Stimulated activated naive B cell treated with anti-CD40 and anti-IgM and Interleukin-4, amounts not matched to agents 10 μg/mL and 1 μg/mL and 100 μg/mL, for 72 hours (primary cell): Measurements from ENCODE around the gene EFHC2.

Source experiments
- ATAC-seq, 2 donors: fragments of 150-1000 bp; cut with Tn5 transposase; replicated peaks; 2 replicates each; pipeline ENCODE4 v1.10.0; 2021; ENCODE audit warnings: moderate library complexity in 1 of 2
- DNase-seq: peaks from one replicate; pipeline ENCODE4 v3.0.0; 2021
- H3K27ac Mint-ChIP-seq: one replicate; pipeline ENCODE4 v1.8.0; 2022; ENCODE audit warnings: mild to moderate bottlenecking, mixed read lengths
- H3K27me3 Mint-ChIP-seq, 2 donors: one replicate each; pipeline ENCODE4 v1.8.0; 2022; ENCODE audit warnings: mixed read lengths in 2 of 2
- H3K36me3 Mint-ChIP-seq, 2 donors: one replicate each; pipeline ENCODE4 v1.8.0; 2022; ENCODE audit warnings: mixed read lengths in 2 of 2, mild to moderate bottlenecking in 1 of 2
- H3K4me1 Mint-ChIP-seq, 2 donors: one replicate each; pipeline ENCODE4 v1.8.0; 2022; ENCODE audit warnings: mixed read lengths in 2 of 2, mild to moderate bottlenecking in 1 of 2
- H3K4me3 Mint-ChIP-seq, 2 donors: one replicate each; pipeline ENCODE4 v1.8.0; 2022; ENCODE audit warnings: mild to moderate bottlenecking in 2 of 2, mixed read lengths in 2 of 2, moderate library complexity in 1 of 2
- H3K9me3 Mint-ChIP-seq, 2 donors: one replicate each; pipeline ENCODE4 v1.8.0; 2022; ENCODE audit warnings: mixed read lengths in 2 of 2, mild to moderate bottlenecking in 1 of 2

The EFHC2 gene, protein sequence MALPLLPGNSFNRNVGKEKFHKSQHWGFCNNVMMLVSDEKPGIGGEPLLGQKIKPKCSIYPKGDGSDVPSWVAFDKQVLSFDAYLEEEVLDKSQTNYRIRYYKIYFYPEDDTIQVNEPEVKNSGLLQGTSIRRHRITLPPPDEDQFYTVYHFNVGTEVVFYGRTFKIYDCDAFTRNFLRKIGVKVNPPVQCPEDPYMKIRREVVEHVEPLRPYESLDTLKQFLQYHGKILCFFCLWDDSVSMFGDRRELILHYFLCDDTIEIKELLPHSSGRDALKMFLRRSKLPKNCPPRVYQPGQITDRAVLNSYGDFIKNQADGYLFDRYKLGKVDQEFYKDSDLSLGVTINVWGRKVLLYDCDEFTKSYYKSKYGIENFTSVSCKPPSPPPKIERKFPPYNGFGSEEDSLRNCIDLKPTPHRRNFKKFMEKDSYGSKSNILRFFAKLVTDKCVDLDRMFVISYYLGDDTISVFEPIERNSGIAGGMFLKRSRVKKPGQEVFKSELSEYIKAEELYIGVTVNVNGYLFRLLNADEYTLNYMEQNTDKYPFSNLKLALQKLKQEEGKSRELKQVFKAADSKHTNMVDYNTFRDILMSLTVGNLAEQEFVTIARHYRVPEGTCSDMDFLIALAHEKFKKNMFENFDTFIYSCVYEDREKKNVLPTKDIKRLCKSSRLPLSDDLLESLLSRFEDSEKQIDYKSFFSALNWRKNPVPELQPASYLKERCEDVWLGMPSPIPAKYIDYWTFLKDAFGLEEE

DNA sequence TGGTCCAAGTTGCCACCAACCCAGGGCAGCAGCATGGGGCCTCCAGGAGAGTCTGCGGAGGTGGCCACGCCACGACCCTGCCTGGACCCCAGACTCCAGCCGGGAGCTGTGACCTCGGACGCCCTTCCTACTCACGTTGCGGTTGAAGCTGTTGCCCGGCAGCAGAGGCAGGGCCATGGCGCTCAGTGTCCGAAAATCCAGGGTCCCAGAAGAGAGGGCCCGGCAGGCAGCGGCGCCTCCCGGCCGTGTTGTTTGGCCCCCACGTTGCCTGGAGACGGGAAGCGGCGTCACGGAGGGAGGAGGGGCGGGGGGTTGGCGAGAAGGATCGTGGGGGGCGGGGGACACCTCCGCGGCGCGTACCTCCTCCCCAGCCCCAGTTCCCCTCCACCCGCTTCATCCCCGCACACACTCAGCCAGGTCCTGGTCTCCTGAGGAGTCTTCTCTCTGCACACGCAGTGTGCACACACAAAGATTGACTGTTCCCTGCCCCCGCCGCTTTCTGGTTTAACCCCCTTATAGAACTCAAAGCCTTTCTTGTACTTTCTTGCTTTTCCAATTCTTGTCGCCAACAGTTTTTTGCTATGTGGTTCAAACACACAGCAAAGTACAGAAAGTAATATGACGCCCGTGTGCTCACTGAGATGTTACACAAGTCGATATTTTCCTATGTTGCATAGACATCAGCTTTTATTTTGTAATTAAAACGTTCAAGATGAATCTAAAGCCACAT lies at the start of gene EFHC2:
EFHC2 (minus strand) TSS at position 261 of the 730 bp plus-strand sequence; CDS start at position 177, 84 bp downstream.
- peak within 1 kb of the TSS; percentile 63 to 84 for H3K4me3 Mint-ChIP-seq
- H3K27me3 Mint-ChIP-seq, result peaks cover 0 to 24% of the 10 kb centered on the region in 2 donors
- H3K4me1 Mint-ChIP-seq, result peaks cover 15% of the 10 kb centered on the region in 2 donors
- peak within 1 kb of the TSS; percentile 20 for H3K27ac Mint-ChIP-seq
- peak; percentile 36 to 62 for ATAC-seq
- DNase-seq, result no peak
- no peaks in the 10 kb centered on the region for H3K9me3 Mint-ChIP-seq
- H3K36me3 Mint-ChIP-seq, result no peaks in the 10 kb centered on the region

DNA sequence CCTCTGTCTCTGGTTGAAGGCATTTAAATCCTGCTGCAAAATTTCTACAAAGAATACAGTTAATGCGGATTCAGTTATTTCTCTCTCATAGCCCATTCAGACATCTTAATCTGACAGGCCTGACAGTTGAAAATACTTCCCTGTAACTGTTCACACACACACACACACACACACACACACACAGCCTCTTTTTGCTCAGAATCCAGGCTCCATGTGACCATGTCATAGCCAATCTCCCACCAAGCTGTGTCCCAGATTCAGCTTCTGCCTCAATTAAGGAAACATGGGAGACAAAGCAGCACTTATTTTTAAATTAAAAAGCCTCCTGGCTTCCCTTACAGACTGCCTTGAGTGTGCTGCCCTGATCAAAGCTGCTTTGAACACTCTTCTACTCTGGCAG lies 49.3 kb upstream of the EFHC2 start:
- Mint-ChIP-seq H3K36me3 (no peaks in the 10 kb centered on the region), H3K4me3 (no peak overlapping the region), H3K27ac (no peak overlapping the region), H3K9me3 (peaks cover 0 to 6% of the 10 kb centered on the region in 2 donors), H3K4me1 (no peaks in the 10 kb centered on the region), H3K27me3 (no peaks in the 10 kb centered on the region)
- ATAC-seq, result no peak
- DNase-seq, result no peak

DNA sequence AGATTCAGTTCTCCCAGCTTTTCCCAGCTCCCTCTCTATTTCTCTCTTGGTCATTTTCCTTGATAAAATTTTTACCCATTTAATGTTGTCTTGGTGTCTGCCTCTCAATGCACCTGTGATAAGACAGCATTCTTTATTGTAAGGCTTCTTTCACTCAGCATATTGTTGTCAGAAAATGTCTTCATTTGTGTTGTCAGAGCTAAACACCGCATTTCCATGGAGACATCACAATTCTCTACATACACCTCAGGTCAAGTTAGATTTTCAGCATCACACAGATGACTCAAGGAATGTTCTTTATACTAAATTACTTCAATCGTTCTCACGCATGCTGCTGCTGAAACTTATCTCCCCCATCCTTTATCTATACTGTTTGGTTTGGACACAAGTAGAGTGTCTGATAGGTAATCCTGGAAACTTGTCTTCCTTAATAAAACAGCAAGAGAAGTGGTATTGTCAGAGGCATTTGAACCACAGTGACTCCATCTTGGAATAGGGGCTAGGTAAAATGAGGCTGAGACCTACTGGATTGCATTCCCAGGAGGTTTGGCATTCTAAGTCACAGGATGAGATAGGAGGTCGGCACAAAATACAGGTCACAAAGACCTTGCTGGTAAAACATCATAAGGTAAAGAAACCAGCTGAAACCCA lies 41.3 kb upstream of the EFHC2 start:
- ATAC-seq, result no peak
- no peak for DNase-seq
- no peaks in the 10 kb centered on the region for H3K27me3 Mint-ChIP-seq
- no peaks in the 10 kb centered on the region for H3K4me1 Mint-ChIP-seq
- H3K4me3 Mint-ChIP-seq, result no peak overlapping the region
- H3K36me3 Mint-ChIP-seq, result no peaks in the 10 kb centered on the region
- H3K9me3 Mint-ChIP-seq, result no peaks in the 10 kb centered on the region
- no peak overlapping the region for H3K27ac Mint-ChIP-seq

DNA sequence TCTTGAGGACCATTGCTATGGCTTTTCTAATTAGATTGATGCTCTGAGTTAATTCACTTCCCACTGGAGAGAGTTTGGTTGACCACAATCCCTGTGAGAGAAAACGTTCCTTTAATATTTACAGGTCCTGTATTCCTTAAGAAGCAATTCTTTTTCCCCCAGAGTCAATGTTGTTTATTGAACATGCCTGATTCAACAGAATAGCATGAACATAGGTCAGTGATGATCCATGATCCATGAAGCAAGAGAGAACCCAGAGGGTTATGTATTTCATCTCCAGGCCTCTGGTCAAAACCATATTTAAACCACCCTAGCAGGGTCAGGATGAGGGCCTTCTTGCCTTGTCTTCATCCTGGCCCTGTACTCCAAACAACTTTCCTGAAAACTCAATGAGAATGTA lies 39.4 kb upstream of the EFHC2 start:
- H3K27me3 Mint-ChIP-seq, result peaks cover 0 to 4% of the 10 kb centered on the region in 2 donors
- DNase-seq, result no peak
- H3K36me3 Mint-ChIP-seq, result no peaks in the 10 kb centered on the region
- H3K4me1 Mint-ChIP-seq, result no peaks in the 10 kb centered on the region
- H3K4me3 Mint-ChIP-seq, result no peak overlapping the region
- H3K9me3 Mint-ChIP-seq, result no peaks in the 10 kb centered on the region
- H3K27ac Mint-ChIP-seq, result no peak overlapping the region
- no peak for ATAC-seq

DNA sequence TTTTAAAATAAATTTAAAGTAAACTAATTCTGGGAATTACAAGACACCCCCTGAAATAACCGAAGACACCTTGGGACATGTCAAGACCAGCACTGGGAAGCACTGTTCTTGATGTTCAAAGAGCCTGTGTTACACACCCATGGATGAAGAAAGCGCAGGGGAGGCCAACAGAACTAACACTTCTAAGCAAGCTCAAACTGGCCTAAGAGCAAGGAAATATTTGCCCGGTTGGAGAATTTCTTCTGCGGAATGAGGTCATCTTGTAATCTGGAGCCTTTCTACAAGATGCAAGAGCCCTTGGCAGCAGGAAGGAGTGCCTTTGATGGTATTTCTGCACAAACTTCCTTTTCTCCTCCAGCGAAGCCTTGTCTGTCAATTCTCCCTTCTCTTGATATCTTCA lies 9.3 kb upstream of the EFHC2 start:
- no peak for ATAC-seq
- Mint-ChIP-seq H3K9me3 (no peaks in the 10 kb centered on the region), H3K4me1 (no peaks in the 10 kb centered on the region), H3K4me3 (no peak overlapping the region), H3K36me3 (no peaks in the 10 kb centered on the region), H3K27me3 (peaks cover 0 to 8% of the 10 kb centered on the region in 2 donors), H3K27ac (no peak overlapping the region)
- DNase-seq, result no peak

DNA sequence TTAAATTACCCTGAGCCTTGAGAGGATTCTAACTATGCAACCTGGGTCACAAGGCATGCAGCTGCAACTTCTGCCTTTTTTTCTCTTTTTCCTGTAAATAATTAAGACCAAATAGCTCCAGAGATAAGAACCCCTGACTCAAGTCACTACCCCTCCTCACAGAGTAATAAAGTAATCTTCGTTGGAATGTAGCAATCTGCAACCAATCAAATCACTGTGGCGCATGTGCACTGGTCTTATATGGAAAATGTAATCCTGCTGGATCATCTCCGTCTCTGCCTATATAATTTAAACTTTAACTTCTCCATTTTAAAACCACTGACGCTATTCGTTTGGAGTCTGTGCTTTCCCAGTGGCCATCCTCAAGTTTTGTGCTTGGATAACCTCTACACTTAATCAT lies 6.1 kb upstream of the EFHC2 start:
- Mint-ChIP-seq H3K27me3 (peaks cover 0 to 18% of the 10 kb centered on the region in 2 donors), H3K36me3 (no peaks in the 10 kb centered on the region)

DNA sequence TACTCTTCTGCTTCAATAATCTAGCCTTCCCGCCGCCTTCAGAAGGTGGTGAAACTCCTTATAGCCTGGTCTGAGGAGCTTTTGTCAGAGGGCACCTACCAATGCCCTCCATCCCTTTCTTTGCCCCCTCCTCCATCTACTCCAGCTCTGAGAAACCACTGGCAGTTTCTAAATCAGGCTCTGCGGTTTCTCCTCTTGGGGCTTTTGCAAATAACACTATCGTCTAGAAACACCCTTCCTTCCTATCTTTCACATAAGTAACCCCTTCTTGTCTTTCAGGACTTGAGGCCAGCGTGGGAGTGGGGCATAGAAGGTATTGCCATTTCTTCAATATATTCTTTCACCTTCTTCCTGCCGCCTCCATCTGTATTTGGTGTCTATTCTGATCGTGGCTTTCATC lies 1.2 kb upstream of the EFHC2 start:
- Mint-ChIP-seq H3K4me1 (peaks cover 15% of the 10 kb centered on the region in 2 donors), H3K4me3 (peak overlapping the region; percentile 63 to 84), H3K9me3 (no peaks in the 10 kb centered on the region), H3K27ac (no peak overlapping the region), H3K36me3 (no peaks in the 10 kb centered on the region), H3K27me3 (peaks cover 0 to 24% of the 10 kb centered on the region in 2 donors)
- DNase-seq (no peak), ATAC-seq (no peak)

More for the DNA sequence above, 6.1 kb upstream of the EFHC2 start:
- no peak overlapping the region for H3K4me3 Mint-ChIP-seq
- H3K4me1 Mint-ChIP-seq, result peaks cover 6% of the 10 kb centered on the region in 2 donors
- H3K27ac Mint-ChIP-seq, result no peak overlapping the region
- ATAC-seq, result no peak
- no peaks in the 10 kb centered on the region for H3K9me3 Mint-ChIP-seq
- DNase-seq, result no peak

DNA sequence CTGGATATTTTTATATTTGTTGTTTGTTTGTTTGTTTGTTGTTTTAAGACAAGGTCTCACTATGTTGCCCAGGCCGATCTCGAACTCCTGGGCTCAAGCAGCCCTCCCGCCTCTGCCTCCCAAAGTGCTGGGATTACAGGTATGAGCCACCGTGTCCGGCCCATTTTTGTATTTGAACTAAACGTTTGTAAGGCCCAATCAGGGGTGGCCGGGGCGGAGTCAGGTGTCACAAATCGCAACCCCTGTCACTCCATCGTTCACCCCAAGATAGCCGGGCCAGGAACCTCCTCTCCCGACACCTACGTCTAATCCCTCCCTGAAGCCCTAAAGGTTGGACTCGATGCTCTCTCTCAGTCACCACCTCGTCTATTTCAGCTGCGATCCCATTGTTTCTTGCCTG lies 722 bp upstream of the EFHC2 start:
- H3K4me1 Mint-ChIP-seq, result peaks cover 15% of the 10 kb centered on the region in 2 donors

DNA sequence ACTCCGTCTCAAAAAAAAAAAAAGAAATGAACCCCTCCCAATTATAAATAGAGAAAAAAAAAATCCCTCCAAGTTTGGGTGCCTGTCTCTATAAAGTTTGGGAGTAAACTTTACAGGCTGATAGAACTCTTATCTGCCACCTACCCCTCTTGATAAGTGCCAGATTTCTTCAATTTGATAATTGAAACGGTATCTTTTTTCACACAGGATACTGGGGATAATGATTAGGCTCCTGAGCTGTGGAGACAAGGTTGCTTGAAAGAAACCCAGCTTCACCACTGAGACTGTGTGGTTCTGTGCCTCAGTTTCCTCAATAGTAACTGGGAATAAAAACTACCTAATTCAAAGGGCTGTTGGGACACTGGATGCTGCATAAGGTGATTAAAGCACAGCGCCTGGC lies 606 bp downstream of the EFHC2 start:
- H3K9me3 Mint-ChIP-seq, result no peaks in the 10 kb centered on the region
- ATAC-seq (no peak), DNase-seq (no peak)
- peak overlapping the region; percentile 20 for H3K27ac Mint-ChIP-seq
- H3K27me3 Mint-ChIP-seq, result peaks cover 0 to 24% of the 10 kb centered on the region in 2 donors
- H3K36me3 Mint-ChIP-seq, result no peaks in the 10 kb centered on the region
- peaks cover 15% of the 10 kb centered on the region in 2 donors for H3K4me1 Mint-ChIP-seq
- peak overlapping the region in 1 of 2 donors; percentile 63 for H3K4me3 Mint-ChIP-seq

More for the DNA sequence above, 722 bp upstream of the EFHC2 start:
- DNase-seq (no peak), ATAC-seq (peak; percentile 74 to 78)
- peaks cover 0 to 24% of the 10 kb centered on the region in 2 donors for H3K27me3 Mint-ChIP-seq
- no peaks in the 10 kb centered on the region for H3K9me3 Mint-ChIP-seq
- peak overlapping the region; percentile 63 to 84 for H3K4me3 Mint-ChIP-seq
- H3K27ac Mint-ChIP-seq, result no peak overlapping the region
- H3K36me3 Mint-ChIP-seq, result no peaks in the 10 kb centered on the region

DNA sequence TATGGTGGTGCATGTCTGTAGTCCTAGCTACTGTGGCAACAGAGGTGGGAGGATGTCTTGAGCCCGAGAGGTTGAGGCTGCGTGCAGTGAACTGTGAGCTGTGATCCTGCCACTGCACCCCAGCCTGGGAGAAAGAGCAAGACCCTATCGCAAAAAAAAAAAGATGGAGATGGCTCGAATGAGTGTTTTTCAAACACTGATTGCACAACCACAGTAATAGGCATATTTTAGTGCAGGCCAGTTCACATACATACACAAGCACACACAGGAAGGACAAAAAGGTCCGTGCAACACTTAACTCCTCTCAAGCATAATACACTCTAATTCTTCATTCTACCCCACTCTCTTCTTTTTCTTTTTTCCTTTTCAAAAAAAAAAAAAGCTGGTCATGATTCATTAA lies 5.1 kb downstream of the EFHC2 start:
- no peaks in the 10 kb centered on the region for H3K36me3 Mint-ChIP-seq
- peaks cover 0 to 2% of the 10 kb centered on the region in 2 donors for H3K27me3 Mint-ChIP-seq
- no peak overlapping the region for H3K4me3 Mint-ChIP-seq
- H3K9me3 Mint-ChIP-seq, result no peaks in the 10 kb centered on the region
- ATAC-seq (no peak), DNase-seq (no peak)
- H3K4me1 Mint-ChIP-seq, result peaks cover 0 to under 1% of the 10 kb centered on the region in 2 donors
- H3K27ac Mint-ChIP-seq, result no peak overlapping the region

DNA sequence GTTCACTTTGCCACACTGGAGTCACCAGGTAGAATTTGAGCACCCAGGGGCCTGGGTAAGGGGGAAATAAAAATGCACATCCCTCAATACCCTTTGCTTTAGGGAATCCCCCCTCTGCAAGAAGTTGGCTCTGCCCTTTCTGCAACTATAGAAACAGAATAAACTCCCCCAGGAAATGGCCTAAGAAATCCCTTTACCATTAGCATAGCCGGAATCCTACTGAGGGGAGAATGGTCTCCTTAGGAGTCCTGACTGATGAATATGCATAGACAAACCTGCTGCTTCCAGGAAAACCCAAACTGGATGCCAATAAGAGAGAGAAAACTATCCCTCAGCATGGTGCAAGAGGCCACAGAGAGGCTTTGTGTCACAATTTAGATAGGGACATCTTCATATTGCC lies 11.0 kb downstream of the EFHC2 start:
- no peaks in the 10 kb centered on the region for H3K36me3 Mint-ChIP-seq
- no peaks in the 10 kb centered on the region for H3K4me1 Mint-ChIP-seq
- no peak for DNase-seq
- H3K27me3 Mint-ChIP-seq, result peaks cover 0 to 13% of the 10 kb centered on the region in 2 donors
- no peak overlapping the region for H3K27ac Mint-ChIP-seq
- no peak for ATAC-seq
- H3K9me3 Mint-ChIP-seq, result no peaks in the 10 kb centered on the region
- no peak overlapping the region for H3K4me3 Mint-ChIP-seq

DNA sequence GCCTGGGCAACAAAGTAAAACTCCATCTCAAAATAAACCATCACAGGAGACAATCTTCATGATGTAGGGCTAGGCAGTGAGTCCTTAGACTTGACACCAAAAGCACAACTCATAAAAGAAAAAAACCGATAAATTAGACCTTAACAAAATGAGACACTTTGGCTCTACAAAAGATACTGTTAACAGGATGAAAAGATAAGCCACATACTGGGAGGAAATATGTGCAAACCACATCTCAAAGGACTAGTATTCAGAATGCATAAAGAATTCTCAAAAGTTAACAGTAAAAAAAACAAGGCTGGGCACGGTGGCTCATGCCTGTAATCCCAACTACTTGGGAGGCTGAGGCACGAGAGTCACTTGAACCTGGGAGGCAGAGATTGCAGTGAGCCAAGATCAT lies 13.2 kb downstream of the EFHC2 start:
- no peak for ATAC-seq
- no peak overlapping the region for H3K27ac Mint-ChIP-seq
- DNase-seq, result no peak

DNA sequence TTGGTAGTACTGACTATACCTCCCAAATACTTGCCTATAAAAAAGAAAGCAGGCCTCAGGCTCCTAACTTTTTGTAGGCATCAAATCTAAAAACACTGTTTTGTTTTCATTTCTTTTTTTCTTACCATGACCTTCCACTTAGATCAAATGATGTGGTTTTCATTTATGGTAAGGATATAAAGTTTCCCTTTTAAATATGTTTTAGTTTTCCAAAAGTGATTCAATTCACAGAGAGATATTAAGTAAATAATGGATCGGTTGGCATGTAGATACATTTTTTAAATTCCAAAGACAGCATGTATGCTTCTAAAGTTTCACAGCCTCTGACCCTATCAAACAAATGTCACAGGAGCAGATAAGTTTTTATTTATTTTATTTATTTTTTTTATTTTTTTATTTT lies 23.9 kb downstream of the EFHC2 start:
- Mint-ChIP-seq H3K36me3 (no peaks in the 10 kb centered on the region), H3K27ac (no peak overlapping the region), H3K27me3 (no peaks in the 10 kb centered on the region)

More for the DNA sequence above, 13.2 kb downstream of the EFHC2 start:
- Mint-ChIP-seq H3K9me3 (no peaks in the 10 kb centered on the region), H3K4me1 (no peaks in the 10 kb centered on the region), H3K36me3 (no peaks in the 10 kb centered on the region), H3K27me3 (peaks cover 0 to 13% of the 10 kb centered on the region in 2 donors), H3K4me3 (no peak overlapping the region)

DNA sequence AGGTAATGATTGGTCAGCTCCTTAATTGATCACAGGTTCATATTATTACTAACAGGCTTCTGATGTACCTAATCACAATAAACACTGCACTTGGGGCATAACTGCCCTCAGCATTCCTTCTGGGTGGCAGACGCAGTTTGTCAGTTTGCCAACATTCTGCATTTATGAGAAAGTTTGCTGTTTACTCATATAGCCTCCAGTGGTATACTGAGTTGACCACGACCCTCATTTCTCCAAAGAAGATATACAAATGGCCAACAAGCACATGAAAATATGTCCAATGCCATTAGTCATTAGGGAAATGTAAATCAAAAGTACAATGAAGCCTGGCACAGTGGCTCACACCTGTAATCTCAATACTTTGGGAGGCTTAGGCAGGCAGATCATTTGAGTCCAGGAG lies 26.3 kb downstream of the EFHC2 start:
- no peak for ATAC-seq
- DNase-seq, result no peak
- no peak overlapping the region for H3K4me3 Mint-ChIP-seq
- H3K27ac Mint-ChIP-seq, result no peak overlapping the region
- H3K27me3 Mint-ChIP-seq, result no peaks in the 10 kb centered on the region
- H3K36me3 Mint-ChIP-seq, result no peaks in the 10 kb centered on the region
- peaks cover 0 to 2% of the 10 kb centered on the region in 2 donors for H3K9me3 Mint-ChIP-seq
- H3K4me1 Mint-ChIP-seq, result peaks cover 5 to 6% of the 10 kb centered on the region in 2 donors

More for the DNA sequence above, 23.9 kb downstream of the EFHC2 start:
- Mint-ChIP-seq H3K4me1 (peaks cover 0 to 2% of the 10 kb centered on the region in 2 donors), H3K4me3 (no peak overlapping the region), H3K9me3 (peaks cover 0 to 2% of the 10 kb centered on the region in 2 donors)
- no peak for DNase-seq
- ATAC-seq, result no peak
